Activated CD8-positive, alpha-beta memory T cell treated with anti-CD3 and anti-CD28 coated beads, Interleukin-2, amount 50 U/mL, for 24 hours (primary cell): ENCODE data around the gene SERPINB12.

ENCODE experiments used
- DNase-seq: peaks from one replicate; pipeline ENCODE4 v3.0.0-alpha.2; 2020; ENCODE audit errors: extremely low read depth

Gene SERPINB12

DNA sequence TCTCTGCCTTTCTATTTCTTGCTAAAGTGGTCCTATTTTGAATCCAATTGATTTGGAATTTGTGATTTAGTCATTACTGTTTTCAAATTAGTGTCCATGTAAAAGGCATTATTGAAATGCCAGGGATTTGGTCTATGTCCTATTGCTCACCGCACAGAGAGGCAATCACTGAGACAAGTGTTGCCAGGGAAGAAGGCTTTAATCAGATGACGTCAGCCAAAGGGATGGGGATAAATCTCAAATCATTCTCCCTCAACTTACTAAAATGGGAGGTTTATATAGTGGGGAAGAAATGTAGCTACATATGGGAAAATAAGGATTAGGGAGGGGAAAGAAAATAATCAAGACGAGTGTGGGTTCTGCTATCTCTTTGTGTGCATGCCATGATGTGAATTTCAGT is 9.6 kb downstream of the SERPINB12 start:
- DNase-seq, result no peak

DNA sequence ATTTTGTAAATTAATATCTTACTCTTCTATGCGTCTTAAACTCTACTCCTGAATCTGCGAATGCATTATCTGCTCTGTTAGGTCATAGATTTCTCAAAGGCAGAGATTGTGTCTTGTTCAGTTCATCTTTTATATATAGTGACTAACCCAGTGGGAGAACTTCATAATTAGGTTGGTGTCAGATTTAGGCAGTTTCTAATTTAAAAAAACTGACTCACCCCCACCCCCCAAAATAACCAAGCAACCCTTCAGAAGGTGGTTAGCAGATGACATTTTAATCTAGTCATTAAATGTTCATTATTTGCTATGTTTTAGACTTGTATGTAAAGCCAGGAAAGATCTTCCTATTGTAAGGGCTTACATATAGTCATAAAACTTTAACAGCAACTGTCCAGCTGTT is 10.4 kb downstream of the SERPINB12 start:
- DNase-seq, result no peak

DNA sequence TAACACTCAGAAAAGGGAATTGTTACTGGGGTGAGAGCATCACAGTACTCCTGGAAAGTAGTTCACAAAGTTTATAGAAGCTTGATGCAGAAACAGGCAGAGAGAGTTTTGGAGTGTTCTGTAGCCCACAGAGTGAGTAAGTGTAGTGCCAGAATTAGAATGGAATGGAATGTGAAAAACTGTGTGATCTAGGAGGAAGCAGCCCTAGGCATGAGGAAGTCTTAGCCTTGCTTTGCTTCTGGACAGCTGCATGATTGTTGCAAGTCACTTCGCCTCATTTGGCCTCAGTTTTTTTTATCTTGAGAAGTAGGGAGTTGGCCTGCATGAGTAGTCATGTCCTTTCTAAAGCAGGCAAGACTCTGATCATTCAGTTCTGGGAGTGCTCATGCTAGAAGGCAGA is 10.9 kb downstream of the SERPINB12 start:
- no peak for DNase-seq

DNA sequence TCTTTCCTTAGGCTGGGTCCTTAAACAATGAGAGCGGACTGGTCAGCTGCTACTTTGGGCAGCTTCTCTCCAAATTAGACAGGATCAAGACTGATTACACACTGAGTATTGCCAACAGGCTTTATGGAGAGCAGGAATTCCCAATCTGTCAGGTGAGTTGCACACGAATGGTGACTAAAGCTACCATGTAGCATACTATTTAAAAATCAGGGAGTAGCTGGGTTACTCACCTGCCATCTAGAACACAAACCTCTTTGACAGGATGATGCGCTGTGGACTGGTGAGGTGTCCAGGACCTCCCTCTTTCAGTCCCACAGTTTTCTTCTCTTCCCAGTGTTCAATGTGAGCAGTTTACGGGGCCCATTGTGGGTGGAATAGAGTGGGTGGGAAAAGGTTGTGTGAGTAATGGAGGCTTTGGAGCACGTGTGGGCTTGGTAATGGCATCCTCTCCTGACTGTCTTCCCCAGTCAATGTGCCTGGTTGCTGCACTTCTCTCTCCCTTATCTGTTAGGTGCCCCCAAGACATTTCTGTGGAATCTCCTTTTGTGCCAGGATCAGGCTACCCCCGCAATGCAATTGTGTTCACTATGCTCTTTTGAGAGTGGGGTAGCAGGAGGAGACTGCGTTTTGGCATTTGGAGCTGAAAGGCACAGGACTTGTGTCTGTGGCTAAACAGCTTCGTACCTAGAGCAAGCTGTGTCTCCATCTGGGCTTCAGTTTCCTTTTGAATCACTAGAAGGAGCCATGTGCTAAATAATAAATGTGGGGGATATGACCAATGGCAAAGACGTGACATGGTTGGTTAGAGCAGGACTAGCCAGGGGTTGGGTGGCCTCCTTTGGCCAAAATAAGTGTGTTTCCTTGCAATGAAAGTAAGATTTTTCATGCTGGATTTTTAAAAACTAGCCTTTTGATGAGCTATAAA is 17.7 kb downstream of the SERPINB12 start:
- no peak for DNase-seq

- DNase-seq, result no peak
Measured at GRCh38 chr18:63562284-63562683, 20.1 kb downstream of the SERPINB12 start.

GRCh38 chr18:63564021-63564420 is 21.9 kb downstream of the SERPINB12 start:
- no peak for DNase-seq

DNA sequence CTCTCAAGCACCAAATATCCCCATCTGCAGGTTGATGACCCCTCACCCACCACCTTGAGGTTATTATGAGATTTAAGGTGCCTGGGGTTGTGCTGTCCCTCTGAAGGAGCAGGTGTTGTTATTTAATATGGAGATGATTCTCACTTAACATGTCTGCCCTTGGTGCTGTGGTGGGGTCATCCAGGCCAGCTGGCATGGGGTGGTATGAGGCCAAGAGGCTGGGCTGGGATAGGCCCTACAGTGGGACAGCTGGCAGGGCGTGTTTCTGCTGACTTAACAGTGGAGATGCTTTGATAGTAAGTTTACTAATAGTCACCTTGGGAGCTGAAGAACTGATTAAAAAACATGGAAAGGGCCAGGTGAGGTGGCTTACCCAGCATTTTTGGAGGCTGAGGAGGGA is 22.4 kb downstream of the SERPINB12 start:
- no peak for DNase-seq

- no peak for DNase-seq
Measured at GRCh38 chr18:63567276-63567675, 25.1 kb downstream of the SERPINB12 start.

- DNase-seq, result no peak
Measured at GRCh38 chr18:63567825-63568224, 25.7 kb downstream of the SERPINB12 start.

GRCh38 chr18:63570721-63571120 is 28.6 kb downstream of the SERPINB12 start:
- DNase-seq, result no peak

GRCh38 chr18:63575681-63576080 is 33.5 kb downstream of the SERPINB12 start:
- no peak for DNase-seq

GRCh38 chr18:63578357-63578958 is 36.3 kb downstream of the SERPINB12 start:
- no peak for DNase-seq

DNA sequence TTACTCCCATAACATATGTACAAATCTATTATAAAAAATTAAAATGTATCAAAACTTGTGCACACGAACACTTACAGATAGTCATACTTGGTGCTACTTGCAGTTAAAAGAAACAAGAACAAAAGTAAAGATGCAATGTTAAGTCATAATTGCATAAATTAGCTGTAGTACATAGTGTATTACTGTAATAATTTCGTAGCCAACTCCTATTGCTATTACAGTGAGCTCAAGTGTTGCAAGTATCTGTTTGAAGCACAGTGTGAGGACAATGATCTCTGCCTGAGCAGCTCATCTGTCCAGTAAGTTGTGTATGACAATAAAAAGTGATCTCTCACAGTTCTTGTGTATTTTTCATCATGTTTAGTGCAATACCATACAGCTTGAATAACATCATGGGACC is 37.4 kb downstream of the SERPINB12 start:
- no peak for DNase-seq

DNA sequence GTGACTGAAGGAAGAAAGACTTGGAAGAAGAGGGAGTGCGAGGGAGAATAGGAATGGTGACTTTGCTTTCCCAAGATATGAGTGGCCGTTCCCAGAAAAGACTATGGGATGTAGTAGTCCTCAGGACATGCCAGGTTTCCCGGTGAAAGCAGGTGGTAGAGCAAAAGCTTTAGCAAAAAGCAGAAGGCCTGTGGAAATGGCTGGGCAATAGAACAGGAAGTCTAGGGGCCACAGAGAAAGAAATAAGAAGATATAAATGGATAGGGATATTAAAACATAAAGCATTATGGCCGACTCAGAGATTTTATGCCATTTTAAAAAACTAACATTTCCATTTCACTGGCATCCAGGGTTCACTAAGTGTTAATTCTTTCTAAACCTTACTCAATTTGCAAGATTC is 43.8 kb downstream of the SERPINB12 start:
- DNase-seq, result no peak

DNA sequence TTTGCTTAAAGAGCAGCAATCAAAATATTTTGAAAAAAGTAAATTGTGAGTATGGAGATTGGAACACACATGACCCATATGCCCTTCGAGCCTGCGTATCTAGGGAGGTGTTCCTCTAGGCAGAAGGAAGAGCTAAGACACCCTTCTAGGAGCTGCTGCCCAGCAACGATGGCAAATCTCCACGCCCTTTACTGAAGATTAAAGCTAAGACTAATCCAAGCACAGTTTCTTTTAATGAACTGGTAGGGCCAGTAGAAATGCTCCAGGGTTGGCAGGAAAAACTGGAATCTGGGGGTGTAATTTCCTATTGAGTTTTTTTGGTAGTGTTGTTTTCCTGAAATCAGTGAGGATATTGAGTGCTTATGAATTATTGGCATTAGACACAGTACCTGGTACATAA is 44.3 kb downstream of the SERPINB12 start:
- DNase-seq, result no peak

GRCh38 chr18:63586966-63587365 is 44.8 kb downstream of the SERPINB12 start, which contains the start of gene SERPINB13:
Gene SERPINB13, plus strand, starts transcription at chr18:63587343. Its CDS starts 1,325 bp downstream, at chr18:63588668.
- DNase-seq, result no peak

GRCh38 chr18:63588909-63589308 is 46.7 kb downstream of the SERPINB12 start:
- no peak for DNase-seq

DNA sequence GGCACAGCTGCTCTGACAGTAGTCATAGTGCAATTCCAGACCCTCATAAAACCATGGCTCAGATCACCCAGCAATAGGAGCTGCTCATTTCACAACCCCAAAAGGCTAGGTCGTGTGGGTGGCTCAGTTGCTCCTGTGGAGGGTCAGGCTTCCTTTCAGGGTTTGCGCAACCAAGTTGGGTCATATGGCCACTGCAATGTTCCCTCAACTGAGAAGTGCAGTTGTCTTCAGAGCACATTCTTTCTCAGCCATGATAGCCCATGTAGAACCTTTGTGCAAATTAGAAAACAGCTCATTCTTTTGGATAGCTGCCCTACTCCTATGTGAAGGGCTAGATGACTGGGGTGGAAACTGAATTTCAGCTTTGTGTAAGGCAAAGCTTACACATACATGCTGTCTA is 48.2 kb downstream of the SERPINB12 start:
- DNase-seq, result no peak

- DNase-seq, result no peak
Measured at GRCh38 chr18:63590966-63591695, 49.0 kb downstream of the SERPINB12 start.

GRCh38 chr18:63591725-63592124 is 49.6 kb downstream of the SERPINB12 start:
- no peak for DNase-seq

DNA sequence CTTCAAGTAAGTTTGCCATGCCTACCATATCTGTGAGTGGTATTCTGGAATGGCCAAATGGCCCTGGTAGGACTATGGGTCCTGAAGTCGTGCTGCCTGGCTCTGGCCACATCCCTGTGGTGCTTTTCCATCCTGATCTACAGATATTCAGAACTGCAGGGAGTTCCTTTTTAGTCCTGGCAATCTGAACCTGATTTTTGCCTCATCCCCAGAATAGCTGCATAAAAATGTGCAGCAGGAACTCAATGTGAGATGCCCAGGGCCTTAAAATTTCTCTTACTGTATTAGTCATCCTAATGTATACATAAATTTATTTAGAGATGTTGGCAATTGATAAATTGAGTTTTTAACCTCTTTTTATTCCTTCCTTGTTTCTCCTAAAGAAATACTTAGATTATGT is 50.3 kb downstream of the SERPINB12 start:
- DNase-seq, result no peak

DNA sequence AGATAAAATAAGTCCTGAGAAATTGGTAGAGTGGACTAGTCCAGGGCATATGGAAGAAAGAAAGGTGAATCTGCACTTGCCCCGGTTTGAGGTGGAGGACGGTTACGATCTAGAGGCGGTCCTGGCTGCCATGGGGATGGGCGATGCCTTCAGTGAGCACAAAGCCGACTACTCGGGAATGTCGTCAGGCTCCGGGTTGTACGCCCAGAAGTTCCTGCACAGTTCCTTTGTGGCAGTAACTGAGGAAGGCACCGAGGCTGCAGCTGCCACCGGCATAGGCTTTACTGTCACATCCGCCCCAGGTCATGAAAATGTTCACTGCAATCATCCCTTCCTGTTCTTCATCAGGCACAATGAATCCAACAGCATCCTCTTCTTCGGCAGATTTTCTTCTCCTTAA is 54.8 kb downstream of the SERPINB12 start:
- no peak for DNase-seq

- DNase-seq, result no peak
Measured at GRCh38 chr18:63603355-63603754, 61.2 kb downstream of the SERPINB12 start.
